Stomach (tissue), 9 donors: Measurements from ENCODE around the gene BBS5. TPM values are rescaled to one million over a fixed set of nuclear protein-coding genes. Genes with fewer than 3 reads are reported as not detected.

Experiments
- DNase-seq, 2 donors: peaks; one replicate each; pipeline versions ENCODE4 v3.0.0 to v3.0.0-alpha.2; 2013 to 2019
- H3K27ac ChIP-seq, 5 donors: fragments of 200-600 bp in 4 of 5; sonication (generic) in 4 of 5; one replicate each; pipeline ENCODE4 v1.5.1; 2013 to 2019; ENCODE audit warnings: mild to moderate bottlenecking in 1 of 5, moderate library complexity in 1 of 5
- H3K27me3 ChIP-seq, 3 donors: fragments of 200-600 bp; sonication (generic); one replicate each; pipeline ENCODE4 v1.5.1; 2017 to 2019; ENCODE audit warnings: mixed run types in 1 of 3
- H3K36me3 ChIP-seq, 4 donors: fragments of 200-600 bp; sonication (generic); 1 replicate in 3 of 4; 2 replicates in 1 of 4; pipeline ENCODE4 v1.5.1; 2016 to 2019
- H3K4me1 ChIP-seq, 4 donors: fragments of 200-600 bp; sonication (generic); one replicate each; pipeline ENCODE4 v1.5.1; 2016 to 2019
- H3K4me3 ChIP-seq, 4 donors: fragments of 200-600 bp; sonication (generic) in 3 of 4; one replicate each; pipeline ENCODE4 v1.5.1; 2016 to 2019; ENCODE audit warnings: mild to moderate bottlenecking in 1 of 4
- H3K9me3 ChIP-seq, 4 donors: fragments of 200-600 bp; sonication (generic); one replicate each; pipeline ENCODE4 v1.5.1; 2016 to 2019
- EP300 ChIP-seq: sonication (generic); formaldehyde crosslinking; IDR thresholded peaks from one replicate; pipeline ENCODE4 v1.6.1; 2017; ENCODE audit warnings: antibody characterized with exemption
- POLR2A ChIP-seq, 4 donors: fragments of 450-650 bp; IDR thresholded peaks; one replicate each; pipeline ENCODE4 v1.6.1; 2016; ENCODE audit warnings: antibody characterized with exemption in 4 of 4, control low read depth in 2 of 4, mild to moderate bottlenecking in 1 of 4, moderate library complexity in 1 of 4
- POLR2AphosphoS5 ChIP-seq, 3 donors: sonication (generic); formaldehyde crosslinking; IDR thresholded peaks; one replicate each; pipeline ENCODE4 v1.6.1; 2016; ENCODE audit warnings: antibody characterized with exemption in 3 of 3
- WGBS, 5 donors: extraction: QIAGEN DNeasy Blood & Tissue Kit in 3 of 5; methylation state at CpG; one replicate each; pipeline versions ENCODE4 v1.1.5 to v1.1.7; 2013 to 2018; 5-methylcytosine and 5-hydroxymethylcytosine counted together
- intact Hi-C: fragments of 100-400 bp; cut with DNase I; formaldehyde crosslinking; loops from one replicate; pipeline ENCODE4 v1.15.1; 2023; ENCODE audit warnings: low total_unique reads
- polyA plus RNA-seq, 3 donors: library from polyadenylated mRNA; stranded (reverse); fragments of 200-250 nt; gene quantifications; one replicate each; pipeline ENCODE4 v1.2.3, GENCODE V29; 2013
- total RNA-seq, 5 donors: library from RNA; depleted of rRNA; stranded (reverse); fragments of >200 nt; gene quantifications; one replicate each; pipeline versions ENCODE4 v1.1.0 to v1.2.3, GENCODE V29; 2014 to 2016
- TF ChIP-seq, protein P1 (sequence below), 7 experiments: fragments of 450-650 bp in 4 of 7; fragments of 200-600 bp in 3 of 7; sonication (generic) in 3 of 7; IDR thresholded peaks; one replicate each; pipeline ENCODE4 v1.5.1; 2016 to 2019; ENCODE audit warnings: antibody characterized with exemption in 7 of 7, control low read depth in 2 of 7, mild to moderate bottlenecking in 1 of 7
- donor health status: healthy with polysubstance abuse.
- donor health status: Bipolar disorder and iron deficiency.
- donor health status: healthy.

BBS5 gene
- total and polyA plus RNA-seq, 8 donors, result 0.58 to 14.0 (median 4.1) TPM

GRCh38 chr2:169504651-169505050, 25.4 kb downstream of the BBS5 start:
- peaks cover 0 to 20% (median 6%) of the 10 kb centered on the region in 4 donors for H3K4me1 ChIP-seq
- intact Hi-C loops, result no loop called here
- H3K4me3 ChIP-seq, result no peak overlapping the region
- peaks cover 3 to 55% (median 43%) of the 10 kb centered on the region in 4 donors for H3K36me3 ChIP-seq
- no peak overlapping the region for H3K27ac ChIP-seq
- 94 to 99% (median 98%) methylated on average over 15 to 19 of the region's 19 CpGs for WGBS, 5 donors
- no peaks in the 10 kb centered on the region for H3K27me3 ChIP-seq
- H3K9me3 ChIP-seq, result no peaks in the 10 kb centered on the region
- TF ChIP-seq, protein P1, sequence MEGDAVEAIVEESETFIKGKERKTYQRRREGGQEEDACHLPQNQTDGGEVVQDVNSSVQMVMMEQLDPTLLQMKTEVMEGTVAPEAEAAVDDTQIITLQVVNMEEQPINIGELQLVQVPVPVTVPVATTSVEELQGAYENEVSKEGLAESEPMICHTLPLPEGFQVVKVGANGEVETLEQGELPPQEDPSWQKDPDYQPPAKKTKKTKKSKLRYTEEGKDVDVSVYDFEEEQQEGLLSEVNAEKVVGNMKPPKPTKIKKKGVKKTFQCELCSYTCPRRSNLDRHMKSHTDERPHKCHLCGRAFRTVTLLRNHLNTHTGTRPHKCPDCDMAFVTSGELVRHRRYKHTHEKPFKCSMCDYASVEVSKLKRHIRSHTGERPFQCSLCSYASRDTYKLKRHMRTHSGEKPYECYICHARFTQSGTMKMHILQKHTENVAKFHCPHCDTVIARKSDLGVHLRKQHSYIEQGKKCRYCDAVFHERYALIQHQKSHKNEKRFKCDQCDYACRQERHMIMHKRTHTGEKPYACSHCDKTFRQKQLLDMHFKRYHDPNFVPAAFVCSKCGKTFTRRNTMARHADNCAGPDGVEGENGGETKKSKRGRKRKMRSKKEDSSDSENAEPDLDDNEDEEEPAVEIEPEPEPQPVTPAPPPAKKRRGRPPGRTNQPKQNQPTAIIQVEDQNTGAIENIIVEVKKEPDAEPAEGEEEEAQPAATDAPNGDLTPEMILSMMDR (IDR thresholded peaks at IDR 0.05), result no peak
- no peak for TF ChIP-seq EP300
- no peak for TF ChIP-seq POLR2A (IDR thresholded peaks at IDR 0.05)
- no peak for DNase-seq

GRCh38 chr2:169507698-169508097, 28.4 kb downstream of the BBS5 start:
- H3K36me3 ChIP-seq, result peaks cover 0 to 25% (median 21%) of the 10 kb centered on the region in 4 donors
- H3K4me1 ChIP-seq, result peaks cover 0 to 39% (median 6%) of the 10 kb centered on the region in 4 donors
- H3K27ac ChIP-seq, result peak overlapping the region in 1 of 5 donors; percentile 32
- H3K27me3 ChIP-seq, result no peaks in the 10 kb centered on the region
- peak in 1 of 2 donors; percentile 38 for DNase-seq
- intact Hi-C loops, result no loop called here
- H3K9me3 ChIP-seq, result no peaks in the 10 kb centered on the region
- TF ChIP-seq POLR2AphosphoS5 (IDR thresholded peaks at IDR 0.05) (no peak), EP300 (no peak), POLR2A (IDR thresholded peaks at IDR 0.05) (no peak)
- TF ChIP-seq, protein P1 (IDR thresholded peaks at IDR 0.05), result no peak
- H3K4me3 ChIP-seq, result no peak overlapping the region

DNA sequence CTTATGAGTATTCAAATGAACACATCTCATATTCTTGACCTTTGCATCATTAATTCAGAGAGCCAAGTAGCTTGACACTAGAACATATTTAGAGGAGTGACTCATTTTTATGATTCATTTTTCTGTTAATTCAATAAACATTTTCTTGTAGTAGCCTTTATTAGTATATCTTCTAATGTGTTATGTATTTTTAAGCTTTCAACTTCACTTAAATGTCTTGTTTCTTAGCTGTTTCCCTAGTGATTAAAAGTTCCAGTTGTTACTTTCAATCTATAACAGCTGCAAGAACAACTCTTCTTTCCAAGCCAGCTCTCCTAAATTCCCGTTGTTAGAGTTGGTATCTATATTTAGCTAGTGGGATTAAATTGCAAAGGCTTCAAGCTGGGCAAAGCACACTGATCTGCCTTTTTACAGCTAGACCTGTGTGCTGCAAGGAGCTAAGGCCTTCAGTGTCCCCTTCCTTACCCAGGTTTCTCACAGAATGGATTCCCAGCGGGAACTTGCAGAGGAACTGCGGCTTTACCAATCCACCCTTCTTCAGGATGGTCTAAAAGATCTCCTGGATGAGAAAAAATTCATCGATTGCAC, 30.1 kb downstream of the BBS5 start, which contains the start of gene KLHL41:
TSS of gene KLHL41 (plus strand) at position 405 of the 588 bp plus-strand sequence. CDS start at position 482, 77 bp downstream.
- H3K9me3 ChIP-seq, result no peaks in the 10 kb centered on the region
- H3K4me3 ChIP-seq, result peak within 1 kb of the TSS in 1 of 4 donors; percentile 12
- peaks cover 0 to 13% (median 13%) of the 10 kb centered on the region in 4 donors for H3K36me3 ChIP-seq
- intact Hi-C loops, result no loop called here
- peak in 1 of 2 donors; percentile 28 for DNase-seq
- TF ChIP-seq POLR2A (IDR thresholded peaks at IDR 0.05) (no peak), POLR2AphosphoS5 (IDR thresholded peaks at IDR 0.05) (no peak), EP300 (no peak)
- TF ChIP-seq, protein P1 (IDR thresholded peaks at IDR 0.05), result no peak
- no peaks in the 10 kb centered on the region for H3K27me3 ChIP-seq
- peak within 1 kb of the TSS in 2 of 5 donors; percentile 3 to 53 for H3K27ac ChIP-seq
- 73 to 79% (median 76%) methylated on average over 4 of the region's 4 CpGs for WGBS, 5 donors
- H3K4me1 ChIP-seq, result peaks cover 0 to 44% (median 6%) of the 10 kb centered on the region in 4 donors

DNA sequence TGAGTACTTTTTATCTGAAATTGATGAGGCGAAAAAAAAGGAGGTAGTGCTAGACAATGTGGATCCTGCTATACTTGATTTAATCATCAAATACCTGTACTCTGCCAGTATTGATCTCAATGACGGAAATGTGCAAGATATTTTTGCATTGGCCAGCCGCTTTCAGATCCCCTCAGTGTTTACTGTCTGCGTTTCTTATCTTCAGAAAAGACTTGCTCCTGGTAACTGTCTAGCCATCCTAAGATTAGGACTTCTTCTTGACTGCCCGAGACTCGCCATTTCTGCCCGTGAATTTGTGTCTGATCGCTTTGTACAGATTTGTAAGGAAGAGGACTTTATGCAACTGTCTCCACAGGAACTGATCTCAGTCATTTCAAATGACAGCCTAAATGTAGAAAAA, 30.7 kb downstream of the BBS5 start:
- peaks cover 0 to 44% (median 6%) of the 10 kb centered on the region in 4 donors for H3K4me1 ChIP-seq
- H3K4me3 ChIP-seq, result peak overlapping the region in 1 of 4 donors; percentile 12
- peak overlapping the region in 1 of 5 donors; percentile 53 for H3K27ac ChIP-seq
- no peaks in the 10 kb centered on the region for H3K27me3 ChIP-seq
- WGBS, 5 donors, result 91 to 98% (median 94%) methylated on average over 8 of the region's 8 CpGs
- no peak for DNase-seq
- no peaks in the 10 kb centered on the region for H3K9me3 ChIP-seq
- intact Hi-C loops, result no loop called here
- H3K36me3 ChIP-seq, result peaks cover 0 to 8% (median 7%) of the 10 kb centered on the region in 4 donors
- TF ChIP-seq, protein P1 (IDR thresholded peaks at IDR 0.05), result no peak
- TF ChIP-seq POLR2AphosphoS5 (IDR thresholded peaks at IDR 0.05) (no peak), POLR2A (IDR thresholded peaks at IDR 0.05) (no peak), EP300 (no peak)
